Ureter (tissue), 1 donor: Measurements from ENCODE around the gene ZNF652. TPM values are rescaled to one million over a fixed set of nuclear protein-coding genes. Genes with fewer than 3 reads are reported as not detected.

Source experiments
- DNase-seq: peaks from one replicate; pipeline ENCODE4 v3.0.0-alpha.2; 2020; ENCODE audit warnings: low spot score
- total RNA-seq: library from RNA; stranded (reverse); gene quantifications from one replicate; pipeline ENCODE4 v1.2.4, GENCODE V29; 2023
- donor health status: DM: yes; HTN: yes; CAD: no.

ZNF652 gene
- total RNA-seq, 1 donor from 2014 or later = 44.6 TPM

DNA sequence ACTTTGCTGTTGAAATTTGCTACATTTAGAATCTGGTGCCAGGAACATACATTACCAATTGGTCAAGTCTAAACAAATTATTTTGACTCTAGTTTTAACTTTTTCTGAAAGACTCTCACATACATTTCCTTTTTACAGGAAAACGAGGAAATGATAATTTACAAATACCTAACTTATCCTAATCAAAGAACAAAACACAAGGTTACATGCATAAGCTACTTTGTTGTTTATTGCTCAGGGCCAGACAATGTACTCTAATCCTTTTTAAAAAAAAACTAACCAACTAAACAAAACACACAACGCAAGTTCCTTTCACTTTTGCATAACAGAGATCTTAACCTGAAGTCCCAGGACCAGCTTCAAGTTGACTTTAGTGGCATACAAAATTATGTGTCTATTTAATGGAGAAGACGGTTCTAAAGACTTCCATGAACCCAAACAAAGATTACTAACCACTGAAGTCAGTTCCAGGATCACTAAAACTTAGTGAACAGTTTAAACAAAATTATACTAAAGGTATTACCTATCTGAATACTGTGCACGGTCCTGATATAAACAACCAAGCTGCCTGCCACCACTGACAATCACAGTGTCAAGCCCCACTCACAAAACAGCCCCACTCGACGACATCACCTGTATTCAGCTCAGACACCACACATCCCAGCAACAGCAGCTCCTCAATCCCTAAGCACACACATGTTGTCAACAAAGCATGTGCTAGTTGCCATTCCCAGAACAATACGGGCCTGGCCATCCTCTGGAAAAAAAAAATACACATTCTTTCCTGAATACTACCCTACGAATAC, 1.9 kb downstream of the ZNF652 start:
- no peak for DNase-seq

DNA sequence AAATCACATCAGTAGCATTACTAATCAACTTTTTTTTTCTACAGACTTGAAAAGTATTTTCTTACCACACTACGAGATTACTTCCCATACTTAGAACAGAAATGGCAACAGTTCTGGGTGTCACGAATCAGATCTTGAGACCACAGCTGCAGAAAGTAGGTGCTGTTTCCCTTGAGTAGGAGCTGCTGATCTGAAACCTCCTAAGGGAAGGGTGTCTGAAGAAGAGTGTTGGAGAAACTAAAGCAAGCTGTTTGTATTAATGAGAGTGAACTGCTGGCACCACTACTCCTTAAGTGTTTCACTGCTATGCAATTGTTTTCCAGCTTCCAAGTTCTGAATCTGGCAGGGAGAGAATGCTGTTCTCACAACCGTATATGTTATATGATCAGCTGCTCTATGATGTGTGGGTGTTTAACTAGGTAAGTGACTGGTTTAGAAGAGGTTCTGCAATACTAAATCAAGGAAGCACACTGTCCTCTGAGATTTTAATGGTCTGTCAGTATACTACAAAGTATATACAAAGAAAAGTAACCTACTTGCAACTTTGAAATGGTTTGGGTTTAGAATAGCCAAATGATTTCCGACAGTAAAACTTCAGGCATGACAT, 3.3 kb downstream of the ZNF652 start:
- no peak for DNase-seq

DNA sequence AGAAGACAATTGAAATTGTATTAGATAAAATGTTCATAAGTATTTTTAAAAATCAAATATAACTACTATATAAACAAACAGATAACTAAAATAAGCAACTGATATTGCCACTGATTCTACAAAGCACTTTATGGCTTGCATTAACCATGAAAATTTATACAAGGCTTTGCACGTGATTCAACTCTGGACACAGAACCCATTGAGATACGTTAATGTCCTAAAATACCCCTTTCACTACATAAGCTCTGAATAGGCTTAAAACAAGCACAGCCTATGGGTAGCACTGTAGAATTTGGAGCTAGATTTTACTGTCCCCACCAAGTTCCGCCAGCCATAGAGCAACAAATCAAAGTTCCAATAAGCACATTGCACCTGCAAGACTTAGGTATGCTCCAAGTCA, 4.5 kb downstream of the ZNF652 start:
- DNase-seq = no peak

DNA sequence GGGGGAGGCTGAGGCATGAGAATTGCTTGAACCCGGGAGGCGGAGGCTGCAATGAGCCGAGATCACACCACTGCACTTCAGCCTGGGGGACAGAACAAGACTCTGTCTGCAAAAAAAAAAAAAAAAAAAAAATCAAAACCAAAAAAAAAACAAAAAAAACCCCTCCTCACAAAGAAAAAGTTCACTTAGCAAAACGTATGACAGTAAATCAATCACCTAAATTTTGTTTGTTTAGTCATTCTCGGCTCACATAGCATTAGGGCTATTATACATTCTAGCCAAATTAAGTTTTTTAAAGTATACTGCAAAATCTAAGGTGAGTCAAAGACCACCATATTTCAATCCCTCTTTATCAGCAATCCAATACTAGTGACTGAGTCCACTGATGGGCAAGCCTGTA, 5.7 kb downstream of the ZNF652 start:
- no peak for DNase-seq

DNA sequence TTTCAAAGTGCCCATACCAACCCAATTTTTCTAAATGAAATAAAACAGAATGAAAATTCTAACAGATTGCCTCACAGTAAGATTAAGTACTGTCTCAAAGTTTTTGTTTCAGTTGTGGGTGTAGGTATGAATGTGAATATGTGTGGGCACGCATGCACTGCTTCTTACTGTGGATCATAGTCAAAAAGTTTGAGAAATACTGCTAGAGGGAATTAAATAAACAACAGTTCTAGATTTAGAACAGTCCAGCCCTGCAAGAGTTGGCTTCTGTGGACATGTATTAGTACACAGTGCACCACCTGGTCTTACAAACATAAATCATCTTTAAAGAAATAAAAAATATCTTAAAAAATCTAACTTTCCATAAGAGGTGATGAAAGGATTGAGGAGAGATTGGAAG, 8.4 kb downstream of the ZNF652 start:
- no peak for DNase-seq

DNA sequence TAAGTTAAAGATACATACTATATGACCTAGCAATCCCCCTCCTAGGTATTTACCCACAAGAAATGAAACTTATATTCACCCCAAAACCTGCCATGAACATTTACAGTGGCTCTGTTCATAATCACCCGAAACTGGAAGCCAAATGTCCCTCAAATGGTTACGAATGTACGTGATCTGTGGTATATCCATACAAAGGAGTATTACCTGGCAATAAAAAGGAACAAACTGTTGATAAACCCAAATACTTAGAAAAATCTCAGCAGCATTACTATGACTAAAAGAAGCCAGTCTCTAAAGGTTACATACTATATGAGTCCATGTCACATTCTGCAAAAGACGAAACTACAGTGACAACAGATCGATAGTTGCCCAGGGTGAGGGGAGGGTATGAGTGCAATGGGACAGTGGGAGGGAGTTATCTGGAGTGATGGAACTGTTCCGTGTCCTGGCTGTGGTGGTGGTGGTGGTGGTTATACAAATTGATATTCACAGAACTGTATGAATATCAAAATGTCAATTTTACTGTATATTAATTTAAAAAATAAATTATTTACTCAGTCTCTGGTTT, 9.4 kb downstream of the ZNF652 start:
- no peak for DNase-seq

DNA sequence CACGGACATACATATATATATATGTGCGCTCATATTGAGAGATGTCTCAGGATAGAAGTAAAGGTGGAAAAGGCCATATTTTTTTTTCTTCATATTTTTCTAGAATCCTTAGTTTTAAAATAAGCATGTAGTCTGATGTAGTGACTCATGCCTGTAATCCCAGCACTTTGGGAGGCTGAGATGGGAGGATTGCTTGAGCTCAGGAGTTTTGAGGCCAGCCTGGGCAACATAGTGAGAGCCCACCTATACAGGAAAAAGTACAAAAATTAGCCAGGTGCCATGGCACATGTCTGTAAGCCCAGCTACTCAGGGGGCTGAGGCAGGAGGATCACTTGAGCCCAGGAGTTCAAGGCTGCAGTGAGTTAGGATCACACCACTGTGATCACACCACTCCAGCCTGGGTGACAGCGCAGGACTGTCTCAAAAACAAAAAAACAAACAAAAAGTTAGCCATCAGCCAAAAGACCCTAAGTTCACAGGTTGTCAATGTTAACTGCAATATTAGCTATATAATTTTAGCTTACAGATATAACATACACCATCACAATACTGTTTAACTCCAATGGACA, 10.4 kb downstream of the ZNF652 start:
- DNase-seq = no peak

DNA sequence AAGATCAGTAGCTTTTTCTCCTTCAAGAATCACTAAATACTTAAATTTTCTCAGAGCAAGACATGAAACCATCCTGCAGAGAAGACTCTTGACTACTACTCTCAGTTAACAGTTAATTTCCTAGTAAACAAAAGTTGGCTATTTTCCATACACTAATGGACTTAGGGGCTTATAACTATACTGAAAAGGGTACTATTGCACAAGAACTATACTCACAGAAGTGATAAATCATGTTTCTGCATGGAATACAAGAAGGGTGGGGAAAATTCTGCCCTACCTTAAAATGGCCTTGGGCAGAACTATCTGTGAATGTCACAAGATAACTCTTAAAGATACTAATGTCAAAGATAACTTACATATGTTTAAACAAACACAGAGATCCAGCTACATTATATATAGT, 12.5 kb downstream of the ZNF652 start:
- DNase-seq = no peak

DNA sequence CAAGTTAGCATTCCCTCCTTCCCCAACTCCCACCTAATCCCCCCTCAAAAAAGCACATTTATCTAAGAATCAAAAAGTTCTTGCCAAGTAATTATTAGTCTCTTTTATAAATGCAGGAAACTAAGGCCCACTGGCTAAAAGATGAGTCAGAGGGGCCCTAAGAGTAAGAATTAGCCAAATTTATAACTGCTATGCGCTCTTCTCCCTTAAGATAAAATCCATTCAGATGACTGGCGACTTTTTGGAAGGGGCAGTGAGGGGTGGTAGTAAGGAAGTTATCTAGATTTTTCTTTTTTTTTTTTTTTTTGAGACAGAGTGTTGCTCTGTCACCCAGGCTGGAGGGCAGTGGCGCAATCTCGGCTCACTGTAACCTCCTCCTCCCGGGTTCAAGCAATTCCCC, 17.1 kb downstream of the ZNF652 start:
- no peak for DNase-seq

DNA sequence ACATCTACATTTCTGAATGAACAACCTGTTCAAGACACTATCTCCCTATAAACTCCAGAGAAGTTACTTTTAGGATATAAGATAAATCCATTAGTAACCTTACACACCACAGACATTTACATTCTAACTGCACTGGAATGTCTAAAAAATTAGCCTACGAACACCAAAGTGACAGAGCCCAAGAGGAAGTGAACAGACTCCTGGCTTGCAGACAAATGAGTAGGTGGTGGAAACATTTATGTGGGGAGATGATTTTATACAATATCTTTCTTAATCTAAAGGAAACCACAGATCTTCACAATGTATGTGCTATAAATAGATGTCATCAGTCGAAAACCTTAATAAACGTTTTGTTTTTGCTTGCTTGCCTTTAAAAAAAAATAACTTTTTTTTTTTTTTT, 18.8 kb downstream of the ZNF652 start:
- DNase-seq = no peak

DNA sequence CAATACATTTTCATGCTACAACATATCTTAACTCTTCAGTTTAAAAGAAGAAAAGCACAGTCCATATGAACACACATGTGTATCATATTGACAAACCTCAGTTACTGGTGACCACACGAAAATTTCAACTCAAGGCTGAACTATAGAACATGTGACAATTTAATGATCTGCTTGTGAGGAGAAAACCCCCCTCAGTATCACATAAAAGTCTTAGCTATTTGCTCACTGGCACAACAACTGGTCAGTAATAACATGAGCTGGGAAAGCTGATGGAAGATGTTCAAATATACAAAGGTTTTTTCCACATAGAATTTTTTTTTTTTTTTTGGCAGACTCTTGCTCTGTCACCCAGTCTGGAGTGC, 19.5 kb downstream of the ZNF652 start:
- DNase-seq = no peak

DNA sequence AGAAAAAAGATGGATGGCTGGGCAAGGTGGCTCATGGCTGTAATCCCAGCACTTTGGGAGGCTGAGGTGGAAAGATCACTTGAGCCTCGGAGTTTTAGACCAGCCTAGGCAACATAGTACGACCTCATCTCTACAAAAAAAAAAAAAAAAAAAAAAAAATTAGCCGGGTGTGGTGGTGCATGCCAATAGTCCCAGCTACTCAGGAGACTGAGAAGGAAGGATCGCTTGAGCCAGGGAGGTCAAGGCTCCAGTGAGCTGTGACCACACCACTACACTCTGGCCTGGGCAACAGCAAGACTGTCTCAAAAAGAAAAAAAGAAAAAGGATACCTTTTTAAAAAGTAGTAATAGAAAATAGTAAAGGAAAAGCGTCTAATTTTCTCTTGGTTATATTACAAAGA, 20.7 kb downstream of the ZNF652 start:
- no peak for DNase-seq

DNA sequence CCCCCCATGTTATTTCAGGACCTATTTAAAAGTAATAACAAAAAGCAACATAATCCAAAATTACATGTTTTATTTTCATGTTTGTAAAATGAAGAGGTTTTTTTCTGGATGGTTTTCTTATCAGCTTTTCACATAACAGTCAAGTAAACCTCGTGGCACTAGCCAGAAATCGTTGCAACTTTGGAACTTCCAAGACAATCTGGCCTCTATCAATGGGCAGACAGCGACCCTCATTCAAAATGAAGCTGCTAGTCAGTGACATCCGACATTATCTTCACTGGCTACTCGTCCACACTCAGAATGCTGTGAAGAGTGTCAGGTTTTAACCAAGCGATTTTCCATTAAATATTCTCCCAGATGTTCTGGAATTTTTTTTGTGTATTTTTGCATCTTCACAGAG, 22.7 kb downstream of the ZNF652 start:
- DNase-seq = no peak

DNA sequence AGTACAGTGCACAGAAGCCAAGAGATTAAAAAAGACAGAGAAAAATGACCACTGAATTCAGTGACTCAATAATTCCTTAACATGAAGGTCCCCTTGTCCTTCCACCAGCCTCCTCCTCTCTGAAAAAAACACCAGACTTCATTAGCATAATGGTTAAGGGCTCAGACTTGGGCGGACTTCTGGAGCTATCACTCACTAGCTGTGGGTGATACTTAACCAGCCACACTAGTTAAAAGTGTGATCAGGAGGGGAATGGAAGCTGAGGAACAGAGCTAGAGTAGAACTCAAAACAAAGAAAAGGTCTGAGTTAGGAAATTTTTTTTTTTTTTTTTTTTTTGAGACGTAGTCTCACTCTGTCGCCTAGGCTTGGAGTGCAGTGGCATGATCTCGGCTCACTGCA, 23.2 kb downstream of the ZNF652 start:
- DNase-seq = no peak

DNA sequence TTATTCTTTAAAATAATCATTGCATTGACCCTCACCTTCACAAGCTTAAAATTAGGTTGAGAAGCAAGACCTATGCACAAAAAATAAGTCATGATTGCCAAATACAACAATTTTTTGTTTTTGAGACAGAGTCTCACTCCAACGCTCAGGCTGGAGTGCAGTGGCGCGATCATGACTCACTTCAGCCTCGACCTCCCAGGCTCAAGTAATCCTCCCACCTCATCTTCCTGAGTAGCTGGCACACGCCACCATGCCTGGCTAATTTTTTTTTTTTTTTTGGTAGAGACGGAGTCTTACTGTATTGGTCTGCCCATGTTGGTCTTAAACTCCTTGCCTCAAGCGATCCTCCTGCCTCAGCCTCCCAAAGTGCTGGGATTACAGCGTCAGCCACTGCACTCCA, 24.2 kb downstream of the ZNF652 start:
- DNase-seq = no peak

DNA sequence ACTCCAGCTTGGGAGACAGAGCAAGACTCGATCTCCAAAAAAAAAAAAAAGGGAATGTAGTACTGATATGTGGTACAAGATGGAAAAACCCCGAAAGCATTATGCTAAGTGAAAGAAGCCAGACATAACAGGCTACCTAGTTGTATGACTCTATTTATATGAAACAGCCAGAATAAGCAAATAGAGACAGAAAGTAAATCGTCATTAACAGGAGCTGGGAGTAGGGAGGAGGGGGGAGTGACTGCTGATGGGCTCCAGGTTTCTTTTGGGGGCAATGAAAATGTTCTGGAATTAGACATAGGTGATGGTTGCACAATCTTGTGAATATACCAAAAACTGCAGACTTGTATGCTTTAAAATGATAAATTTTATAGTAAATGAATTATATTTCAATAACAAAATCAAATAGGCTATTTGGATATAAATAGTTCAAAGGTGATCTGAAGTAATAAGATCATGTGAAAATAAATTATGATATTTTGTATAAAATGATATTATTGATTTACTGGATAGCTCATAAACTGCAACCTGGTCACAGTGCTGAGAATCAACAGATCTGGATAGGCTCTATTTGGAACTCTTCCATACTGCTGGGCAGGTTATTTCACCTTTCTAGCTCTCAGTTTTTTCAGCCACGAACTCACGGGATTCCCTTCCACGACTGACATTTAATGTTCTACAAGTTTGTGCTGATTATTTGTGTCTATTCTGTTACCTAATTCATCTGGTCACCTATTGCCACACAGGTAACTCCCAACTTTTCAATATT, 27.1 kb downstream of the ZNF652 start:
- DNase-seq = no peak

DNA sequence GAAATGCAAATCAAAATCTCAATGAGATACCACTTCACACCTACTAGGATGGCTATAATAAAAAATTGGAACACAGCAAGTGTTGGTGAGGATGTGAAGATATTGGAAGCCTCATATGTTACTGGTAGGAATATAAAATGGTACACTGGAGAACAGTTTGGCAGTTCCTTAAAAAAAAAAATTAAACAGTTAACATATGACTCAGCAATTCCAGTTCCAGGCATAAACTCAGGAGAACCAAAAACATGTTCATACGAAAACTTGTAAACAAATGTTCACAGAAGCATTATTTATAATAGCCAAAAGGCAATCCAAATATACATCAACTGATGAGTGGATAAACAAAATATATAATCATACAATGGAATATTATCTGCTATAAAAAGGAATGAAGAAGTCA, 28.2 kb downstream of the ZNF652 start:
- no peak for DNase-seq

DNA sequence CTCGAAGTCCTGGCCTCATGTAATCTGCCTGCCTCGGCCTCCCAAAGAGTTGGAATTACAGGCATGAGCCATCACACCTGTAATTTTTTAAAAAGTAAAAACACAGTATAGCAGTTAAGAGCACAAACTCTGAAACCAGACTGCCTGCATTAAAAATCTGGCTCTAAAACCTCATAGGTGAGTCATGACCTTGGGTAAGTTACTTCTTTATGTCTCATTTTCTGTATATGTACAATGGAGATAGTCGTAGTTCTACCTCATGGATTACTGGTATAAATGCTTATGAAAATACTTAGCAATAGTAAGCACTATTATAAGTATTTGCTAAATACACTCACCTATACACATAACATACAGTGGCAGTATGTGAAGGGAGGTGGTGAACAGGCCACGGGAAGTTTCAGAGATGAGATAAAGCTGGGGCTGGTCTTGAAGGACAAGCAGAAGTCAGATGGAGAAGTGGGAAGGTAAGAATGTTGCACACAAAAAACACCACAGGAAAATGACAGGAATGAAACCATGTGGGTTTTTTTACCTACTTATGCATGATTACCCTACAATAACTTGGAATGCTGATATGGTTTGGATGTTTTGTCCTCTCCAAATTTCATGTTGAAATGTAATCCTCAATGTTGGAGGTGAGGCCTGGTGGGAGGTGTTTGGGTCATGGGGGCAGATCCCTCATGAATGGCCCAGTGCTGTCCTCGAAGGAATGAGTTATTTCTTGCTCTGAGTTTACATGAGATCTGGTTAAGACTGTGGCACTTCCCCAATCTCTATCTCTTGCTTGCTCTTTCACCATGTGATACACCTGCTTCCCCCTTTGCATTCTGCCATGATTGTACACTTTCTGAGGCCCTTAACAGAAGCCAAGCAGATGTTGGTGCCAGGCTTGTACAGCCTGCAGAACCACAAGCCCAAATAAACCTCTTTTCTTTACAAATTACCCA, 33.9 kb downstream of the ZNF652 start:
- DNase-seq = no peak

DNA sequence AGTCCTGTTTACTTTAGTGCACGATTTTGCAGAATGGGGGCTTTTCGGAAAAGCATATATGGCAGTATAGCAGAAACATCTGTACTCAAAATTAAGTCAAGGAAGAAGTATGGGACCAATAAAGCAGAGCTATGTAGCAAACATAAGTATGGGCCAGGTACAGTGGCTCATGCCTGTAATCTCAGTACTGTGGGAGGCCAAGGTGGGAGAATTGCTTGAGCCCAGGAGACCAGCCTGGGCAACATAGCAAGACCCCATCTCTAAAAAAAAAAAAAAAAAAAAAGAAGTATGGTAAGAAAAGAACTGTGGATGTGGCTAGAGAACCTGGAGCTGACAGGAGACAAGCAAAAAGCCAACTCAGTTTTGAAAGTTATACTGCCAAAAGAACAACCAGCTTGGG, 36.1 kb downstream of the ZNF652 start:
- DNase-seq = no peak

DNA sequence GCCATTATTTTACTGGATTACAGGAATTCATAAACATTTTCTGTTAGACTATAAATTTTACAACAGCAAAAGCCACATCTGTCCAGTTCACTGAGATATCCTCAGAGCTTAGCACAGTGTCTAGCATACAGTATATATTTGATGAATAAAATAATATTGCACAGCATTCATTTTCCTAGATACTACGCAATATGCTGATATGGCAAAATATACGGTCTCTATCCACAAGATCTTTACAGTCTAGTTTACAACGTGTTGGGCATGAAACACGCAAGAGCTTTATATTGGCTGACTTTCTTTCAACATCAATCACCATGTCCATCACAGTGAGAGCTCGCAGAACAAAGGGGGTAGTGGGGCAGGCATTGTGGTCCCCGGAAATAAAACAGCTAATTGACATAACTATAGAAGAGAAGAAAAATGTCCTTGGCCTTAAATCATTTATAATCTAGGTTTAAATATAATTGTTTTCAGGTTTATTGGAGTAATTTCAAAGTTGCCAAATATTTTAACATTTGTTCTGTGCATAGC, 43.5 kb downstream of the ZNF652 start:
- no peak for DNase-seq
